ENCODE measurements around the gene SETD7. TPM values are rescaled to one million over a fixed set of nuclear protein-coding genes. Genes with fewer than 3 reads are reported as not detected.
A peak's percentile ranks its signal among the peaks of the same experiment; 100 is the strongest.

SETD7 gene
- total and polyA plus RNA-seq, 12 donors, result 12.0 to 79.2 (median 52.8) TPM

DNA sequence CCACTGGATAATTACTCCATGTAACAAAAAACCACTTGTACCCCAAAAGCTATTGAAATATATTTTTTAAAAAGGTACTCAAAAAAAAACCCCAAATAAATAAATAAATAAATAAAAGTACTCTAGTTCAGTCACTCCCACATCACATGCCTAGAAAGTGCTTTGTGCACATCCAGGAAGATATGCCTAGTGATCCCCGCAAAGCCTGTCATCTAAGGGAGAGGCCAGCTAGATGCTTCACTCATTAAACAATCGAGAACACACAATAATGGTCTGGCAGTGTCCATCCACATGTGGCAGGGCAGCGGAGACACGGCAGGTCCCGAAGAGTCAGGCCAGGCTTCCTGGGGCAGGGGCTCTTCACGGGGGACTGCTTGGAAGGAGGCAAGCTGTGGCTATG lies 54.5 kb downstream of the SETD7 start:
- peaks cover 0 to 17% (median 4%) of the 10 kb centered on the region in 9 donors for H3K4me1 ChIP-seq
- no peaks in the 10 kb centered on the region for H3K27me3 ChIP-seq
- ATAC-seq (no peak), DNase-seq (no peak)
- TF ChIP-seq, protein P1, sequence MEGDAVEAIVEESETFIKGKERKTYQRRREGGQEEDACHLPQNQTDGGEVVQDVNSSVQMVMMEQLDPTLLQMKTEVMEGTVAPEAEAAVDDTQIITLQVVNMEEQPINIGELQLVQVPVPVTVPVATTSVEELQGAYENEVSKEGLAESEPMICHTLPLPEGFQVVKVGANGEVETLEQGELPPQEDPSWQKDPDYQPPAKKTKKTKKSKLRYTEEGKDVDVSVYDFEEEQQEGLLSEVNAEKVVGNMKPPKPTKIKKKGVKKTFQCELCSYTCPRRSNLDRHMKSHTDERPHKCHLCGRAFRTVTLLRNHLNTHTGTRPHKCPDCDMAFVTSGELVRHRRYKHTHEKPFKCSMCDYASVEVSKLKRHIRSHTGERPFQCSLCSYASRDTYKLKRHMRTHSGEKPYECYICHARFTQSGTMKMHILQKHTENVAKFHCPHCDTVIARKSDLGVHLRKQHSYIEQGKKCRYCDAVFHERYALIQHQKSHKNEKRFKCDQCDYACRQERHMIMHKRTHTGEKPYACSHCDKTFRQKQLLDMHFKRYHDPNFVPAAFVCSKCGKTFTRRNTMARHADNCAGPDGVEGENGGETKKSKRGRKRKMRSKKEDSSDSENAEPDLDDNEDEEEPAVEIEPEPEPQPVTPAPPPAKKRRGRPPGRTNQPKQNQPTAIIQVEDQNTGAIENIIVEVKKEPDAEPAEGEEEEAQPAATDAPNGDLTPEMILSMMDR (IDR thresholded peaks at IDR 0.05), result no peak
- peaks cover 0 to 32% (median 7%) of the 10 kb centered on the region in 9 donors for H3K36me3 ChIP-seq
- no peak overlapping the region for H3K4me3 ChIP-seq
- 93 to 94% methylated on average over 6 of the region's 6 CpGs for WGBS, 2 donors
- no peak overlapping the region for H3K27ac ChIP-seq
- intact Hi-C loops (cut with DNase I), result loop anchor here in 3 of 10 donors (5.0 to 10.0 kb wide), 2 partner anchors 87 to 131 kb away; no protein-coding TSS in a partner anchor
- H3K9me3 ChIP-seq, result no peaks in the 10 kb centered on the region

DNA sequence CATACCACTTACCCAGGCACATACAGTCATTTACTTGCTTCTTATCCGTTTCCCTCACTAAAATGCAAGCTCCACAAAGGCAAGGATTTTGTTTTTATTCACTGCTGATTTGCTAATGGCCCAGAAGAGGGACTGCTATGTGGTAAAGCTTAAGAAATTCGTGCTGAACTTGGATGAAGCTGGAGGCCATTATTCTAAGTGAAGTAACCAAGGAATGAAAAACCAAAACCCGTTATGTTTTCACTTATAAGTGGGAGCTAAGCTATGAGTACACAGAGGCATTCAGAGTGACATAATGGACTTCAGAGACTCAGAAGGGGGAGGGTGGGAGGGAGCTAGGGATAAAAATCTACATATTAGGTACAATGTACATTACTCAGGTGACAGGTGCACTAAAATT lies 54.9 kb downstream of the SETD7 start:
- DNase-seq (no peak), ATAC-seq (no peak)
- H3K36me3 ChIP-seq, result peaks cover 0 to 28% (median 7%) of the 10 kb centered on the region in 9 donors
- H3K27ac ChIP-seq, result no peak overlapping the region
- WGBS, 2 donors, result 70 to 75% methylated on average over 3 of the region's 3 CpGs
- no peaks in the 10 kb centered on the region for H3K27me3 ChIP-seq
- H3K4me3 ChIP-seq, result no peak overlapping the region
- H3K9me3 ChIP-seq, result no peaks in the 10 kb centered on the region
- H3K4me1 ChIP-seq, result peaks cover 0 to 14% (median 4%) of the 10 kb centered on the region in 9 donors
- TF ChIP-seq, protein P1 (IDR thresholded peaks at IDR 0.05), result no peak
- intact Hi-C loops (cut with DNase I), result loop anchor here in 3 of 10 donors (5.0 to 10.0 kb wide), 2 partner anchors 86 to 131 kb away; no protein-coding TSS in a partner anchor

DNA sequence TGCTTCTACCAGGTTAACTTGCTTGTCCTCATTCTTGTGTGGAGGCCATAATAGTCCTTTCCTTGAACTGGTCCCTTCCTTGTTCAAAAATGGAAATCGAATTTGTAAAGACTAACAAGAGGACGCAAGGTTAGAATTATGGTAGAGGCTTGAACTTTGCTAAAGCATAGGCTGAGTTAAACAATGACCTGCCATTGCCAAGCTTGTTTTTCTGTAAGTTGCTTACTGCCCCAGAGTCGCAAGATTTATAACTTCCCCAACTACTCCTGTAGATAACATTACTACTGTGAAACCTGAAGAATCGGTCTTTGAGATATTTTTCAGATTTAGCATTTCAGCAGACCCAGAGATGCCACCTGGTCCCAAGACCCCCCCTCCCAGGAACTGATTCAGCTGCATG lies 56.8 kb downstream of the SETD7 start:
- Histone ChIP-seq H3K9me3 (no peaks in the 10 kb centered on the region), H3K36me3 (peaks cover 0 to 9% (median 0%) of the 10 kb centered on the region in 9 donors), H3K27me3 (no peaks in the 10 kb centered on the region), H3K27ac (no peak overlapping the region), H3K4me3 (no peak overlapping the region), H3K4me1 (peaks cover 0 to 14% (median 4%) of the 10 kb centered on the region in 9 donors)
- ATAC-seq (no peak), DNase-seq (no peak)
- intact Hi-C loops (cut with DNase I), result loop anchor here in 8 of 10 donors (5.0 to 10.0 kb wide), 7 partner anchors 42 to 156 kb away; partner anchors contain the start of gene SETD7 (in 1 of the 8)
- TF ChIP-seq, protein P1 (IDR thresholded peaks at IDR 0.05), result no peak
- WGBS, 2 donors, result 93 to 95% methylated on average over 4 of the region's 4 CpGs

DNA sequence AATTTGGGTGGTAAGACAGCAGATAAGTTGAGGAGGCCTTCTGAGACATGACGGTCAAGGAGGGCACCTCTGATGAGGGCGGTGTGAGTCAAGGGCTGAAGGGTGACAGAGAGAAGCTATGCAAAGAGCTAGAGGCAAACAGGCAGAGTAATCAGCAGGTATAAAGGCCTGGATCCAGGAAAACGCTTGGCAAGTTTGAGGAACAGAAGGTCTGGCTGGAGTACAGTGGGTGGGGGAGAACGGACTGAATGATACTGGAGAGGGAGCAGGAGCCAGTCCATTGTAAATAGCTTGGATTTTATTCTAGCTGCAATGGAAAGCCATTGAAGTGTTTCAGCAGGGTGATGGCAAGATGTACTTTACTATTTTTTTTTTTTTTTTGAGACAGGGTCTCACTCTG lies 62.8 kb downstream of the SETD7 start:
- WGBS, 2 donors, result 69 to 81% methylated on average over 4 of the region's 4 CpGs
- intact Hi-C loops (cut with DNase I), result loop anchor here in 3 of 10 donors (10.0 kb wide), 2 partner anchors 142 to 162 kb away; no protein-coding TSS in a partner anchor
- no peak overlapping the region for H3K27ac ChIP-seq

More for the DNA sequence above, 62.8 kb downstream of the SETD7 start:
- Histone ChIP-seq H3K9me3 (no peaks in the 10 kb centered on the region), H3K27me3 (no peaks in the 10 kb centered on the region), H3K36me3 (no peaks in the 10 kb centered on the region), H3K4me3 (no peak overlapping the region), H3K4me1 (peaks cover 0 to 9% (median 2%) of the 10 kb centered on the region in 9 donors)
- ATAC-seq (peak in 5 of 8 donors; percentile 39 to 60 (median 49)), DNase-seq (no peak)
- TF ChIP-seq, protein P1 (IDR thresholded peaks at IDR 0.05), result no peak
